ENCODE measurements around the gene OR5A2.
"Not testable (repeated sequence)": the region's sequence is repeated elsewhere in the genome, so short reads cannot be mapped to it uniquely, and the experiment has no call there.

Gene OR5A2

GRCh38 chr11:59417023-59417422, 9.2 kb downstream of the OR5A2 start:
- Mint-ChIP-seq H3K4me3 (no peak overlapping the region), H3K9me3 (no peaks in the 10 kb centered on the region), H3K4me1 (ENCODE audit: low read depth) (no peaks in the 10 kb centered on the region), H3K27ac (no peak overlapping the region), H3K36me3 (ENCODE audit: low read depth) (no peaks in the 10 kb centered on the region), H3K27me3 (ENCODE audit: low read depth) (peaks cover 15% of the 10 kb centered on the region)

GRCh38 chr11:59416613-59417012, 9.6 kb downstream of the OR5A2 start:
- Mint-ChIP-seq H3K9me3 (no peaks in the 10 kb centered on the region), H3K27me3 (ENCODE audit: low read depth) (peaks cover 15% of the 10 kb centered on the region), H3K4me1 (ENCODE audit: low read depth) (no peaks in the 10 kb centered on the region), H3K36me3 (ENCODE audit: low read depth) (no peaks in the 10 kb centered on the region), H3K4me3 (no peak overlapping the region), H3K27ac (no peak overlapping the region)

GRCh38 chr11:59415111-59415510, 11.1 kb downstream of the OR5A2 start:
- peaks cover 8% of the 10 kb centered on the region for H3K9me3 Mint-ChIP-seq
- no peaks in the 10 kb centered on the region for H3K36me3 Mint-ChIP-seq (ENCODE audit: low read depth)
- no peak overlapping the region for H3K27ac Mint-ChIP-seq
- H3K27me3 Mint-ChIP-seq (ENCODE audit: low read depth), result peaks cover 15% of the 10 kb centered on the region
- no peaks in the 10 kb centered on the region for H3K4me1 Mint-ChIP-seq (ENCODE audit: low read depth)
- H3K4me3 Mint-ChIP-seq, result no peak overlapping the region

DNA sequence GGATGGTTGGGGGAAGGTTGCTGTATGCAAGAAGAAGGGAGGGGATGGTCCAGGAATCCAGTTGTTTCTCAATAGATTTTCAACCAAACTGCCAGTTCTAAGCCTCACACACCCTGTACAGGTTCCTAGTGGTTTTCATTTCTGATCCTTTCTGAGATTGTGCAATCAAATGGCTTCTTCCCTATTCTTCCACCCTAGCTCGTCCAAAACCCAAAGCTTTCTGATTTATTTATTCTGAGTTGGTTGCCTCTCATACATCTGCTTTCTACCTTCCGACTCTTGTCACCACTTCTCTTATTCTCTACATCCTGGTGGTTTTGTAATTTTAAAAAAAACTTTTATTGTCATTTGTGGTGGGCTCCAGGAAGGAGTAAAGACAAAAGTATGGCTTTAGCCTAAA, 12.6 kb downstream of the OR5A2 start:
- Mint-ChIP-seq H3K27me3 (ENCODE audit: low read depth) (peaks cover 15% of the 10 kb centered on the region), H3K4me1 (ENCODE audit: low read depth) (no peaks in the 10 kb centered on the region), H3K36me3 (ENCODE audit: low read depth) (no peaks in the 10 kb centered on the region), H3K27ac (no peak overlapping the region), H3K9me3 (peaks cover 12% of the 10 kb centered on the region), H3K4me3 (no peak overlapping the region)

DNA sequence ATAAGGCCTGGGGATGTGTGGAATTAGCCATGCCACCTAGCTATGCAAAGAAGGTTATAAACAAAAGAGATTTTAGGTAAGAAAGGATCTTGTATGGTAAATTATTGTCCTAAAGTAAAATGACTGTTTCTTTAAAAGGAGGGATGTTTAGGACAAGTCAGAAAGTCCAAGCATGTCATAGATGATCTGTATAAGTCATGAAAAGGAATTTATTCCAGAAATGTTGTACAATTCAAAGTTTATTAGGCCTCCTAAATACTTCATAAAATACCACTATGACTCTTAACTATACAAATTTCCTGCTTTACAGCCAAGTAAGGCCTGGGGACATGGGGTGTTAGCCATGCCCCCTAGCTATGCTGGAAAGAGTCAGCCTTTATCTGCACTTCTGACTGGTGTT, 22.7 kb downstream of the OR5A2 start:
- Mint-ChIP-seq H3K27ac (no peak overlapping the region), H3K4me1 (ENCODE audit: low read depth) (no peaks in the 10 kb centered on the region), H3K4me3 (no peak overlapping the region), H3K27me3 (ENCODE audit: low read depth) (no peaks in the 10 kb centered on the region), H3K9me3 (peaks cover 22% of the 10 kb centered on the region), H3K36me3 (ENCODE audit: low read depth) (no peaks in the 10 kb centered on the region)

DNA sequence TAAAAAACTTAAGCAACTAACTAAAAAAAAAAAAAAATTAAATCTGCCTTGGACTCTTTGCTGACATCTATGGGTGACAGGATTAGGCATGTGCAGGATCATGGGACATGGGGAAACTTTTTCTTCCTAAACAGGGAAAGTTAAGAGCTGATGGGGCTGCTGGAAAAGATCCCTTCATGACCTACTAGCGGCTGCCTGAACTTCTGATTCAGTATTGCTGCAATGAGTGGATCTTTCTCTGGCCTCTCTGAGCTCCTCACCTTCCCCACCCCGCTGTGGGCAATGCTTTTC, 25.0 kb downstream of the OR5A2 start:
- H3K36me3 Mint-ChIP-seq (ENCODE audit: low read depth), result no peaks in the 10 kb centered on the region
- no peaks in the 10 kb centered on the region for H3K27me3 Mint-ChIP-seq (ENCODE audit: low read depth)
- H3K27ac Mint-ChIP-seq, result no peak overlapping the region
- peaks cover 22% of the 10 kb centered on the region for H3K9me3 Mint-ChIP-seq
- no peak overlapping the region for H3K4me3 Mint-ChIP-seq
- H3K4me1 Mint-ChIP-seq (ENCODE audit: low read depth), result no peaks in the 10 kb centered on the region

- Mint-ChIP-seq H3K4me3 (no peak overlapping the region), H3K4me1 (ENCODE audit: low read depth) (no peaks in the 10 kb centered on the region), H3K36me3 (ENCODE audit: low read depth) (no peaks in the 10 kb centered on the region), H3K27ac (no peak overlapping the region), H3K9me3 (peaks cover 17% of the 10 kb centered on the region), H3K27me3 (ENCODE audit: low read depth) (no peaks in the 10 kb centered on the region)
Measured at GRCh38 chr11:59400461-59401261, 25.6 kb downstream of the OR5A2 start.

GRCh38 chr11:59394186-59394585, 32.0 kb downstream of the OR5A2 start:
- peaks cover 2% of the 10 kb centered on the region for H3K9me3 Mint-ChIP-seq
- H3K27ac Mint-ChIP-seq, result no peak overlapping the region
- no peaks in the 10 kb centered on the region for H3K27me3 Mint-ChIP-seq (ENCODE audit: low read depth)
- no peak overlapping the region for H3K4me3 Mint-ChIP-seq
- H3K4me1 Mint-ChIP-seq (ENCODE audit: low read depth), result no peaks in the 10 kb centered on the region
- no peaks in the 10 kb centered on the region for H3K36me3 Mint-ChIP-seq (ENCODE audit: low read depth)

DNA sequence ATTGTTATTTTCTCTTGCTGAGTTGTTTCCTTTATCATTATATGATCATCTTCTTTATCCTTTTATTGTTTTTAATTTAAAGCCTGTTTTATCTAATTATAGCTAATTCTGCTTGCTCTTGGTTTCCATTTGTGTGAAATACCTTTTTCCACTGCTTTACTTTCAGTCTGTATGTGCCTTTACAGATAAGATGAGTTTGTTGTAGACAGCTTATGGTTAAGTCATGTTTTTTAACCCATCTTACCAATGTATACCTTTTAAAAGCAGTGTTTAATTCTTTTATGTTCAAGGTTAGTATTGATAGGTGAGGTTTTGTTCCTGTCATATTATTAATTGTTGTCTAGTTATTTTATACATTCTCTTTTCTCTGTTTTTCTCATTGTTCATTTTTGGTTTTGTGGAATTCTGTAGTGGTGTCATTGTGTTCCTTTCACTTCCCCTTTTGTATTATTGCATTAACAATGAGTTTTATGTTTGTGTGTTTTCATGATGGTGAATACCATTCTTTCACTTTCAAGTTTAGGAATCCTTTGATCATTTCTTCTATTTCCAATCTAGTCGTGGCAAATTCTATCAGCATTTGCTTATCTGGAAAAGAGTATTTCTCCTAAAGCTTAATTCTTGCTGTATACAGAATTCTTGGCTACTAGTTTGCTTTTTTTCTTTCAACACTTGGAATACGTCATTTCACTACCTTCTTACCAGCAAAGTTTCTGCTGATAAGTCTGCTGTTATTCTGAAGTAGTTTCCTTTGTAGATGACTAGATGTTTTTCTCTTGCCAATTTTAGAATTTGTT, 45.8 kb downstream of the OR5A2 start:
- Mint-ChIP-seq H3K36me3 (ENCODE audit: low read depth) (no peaks in the 10 kb centered on the region), H3K4me1 (ENCODE audit: low read depth) (no peaks in the 10 kb centered on the region), H3K9me3 (peaks cover 9% of the 10 kb centered on the region), H3K4me3 (no peak overlapping the region), H3K27ac (no peak overlapping the region), H3K27me3 (ENCODE audit: low read depth) (no peaks in the 10 kb centered on the region)

DNA sequence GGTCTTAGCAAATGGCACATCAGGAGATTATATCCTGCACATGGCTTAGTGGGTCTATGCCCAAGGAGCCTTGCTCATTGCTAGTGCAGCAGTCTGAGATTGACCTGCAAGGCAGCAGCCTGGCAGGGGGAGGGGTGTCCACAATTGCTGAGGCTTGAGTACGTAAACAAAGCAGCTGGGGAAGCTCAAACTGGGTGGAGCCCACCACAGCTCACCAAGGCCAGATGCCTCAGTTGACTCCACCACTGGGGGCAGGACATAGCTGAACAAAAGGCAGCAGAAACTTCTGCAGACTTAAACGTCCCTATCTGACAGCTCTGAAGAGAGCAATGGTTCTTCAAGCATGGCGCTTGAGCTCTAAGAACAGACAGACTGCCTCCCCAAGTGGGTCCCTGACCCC, 53.9 kb downstream of the OR5A2 start:
- H3K27me3 Mint-ChIP-seq (ENCODE audit: low read depth); H3K4me3 Mint-ChIP-seq; H3K36me3 Mint-ChIP-seq (ENCODE audit: low read depth); H3K27ac Mint-ChIP-seq; H3K9me3 Mint-ChIP-seq; H3K4me1 Mint-ChIP-seq (ENCODE audit: low read depth): not testable (repeated sequence)

DNA sequence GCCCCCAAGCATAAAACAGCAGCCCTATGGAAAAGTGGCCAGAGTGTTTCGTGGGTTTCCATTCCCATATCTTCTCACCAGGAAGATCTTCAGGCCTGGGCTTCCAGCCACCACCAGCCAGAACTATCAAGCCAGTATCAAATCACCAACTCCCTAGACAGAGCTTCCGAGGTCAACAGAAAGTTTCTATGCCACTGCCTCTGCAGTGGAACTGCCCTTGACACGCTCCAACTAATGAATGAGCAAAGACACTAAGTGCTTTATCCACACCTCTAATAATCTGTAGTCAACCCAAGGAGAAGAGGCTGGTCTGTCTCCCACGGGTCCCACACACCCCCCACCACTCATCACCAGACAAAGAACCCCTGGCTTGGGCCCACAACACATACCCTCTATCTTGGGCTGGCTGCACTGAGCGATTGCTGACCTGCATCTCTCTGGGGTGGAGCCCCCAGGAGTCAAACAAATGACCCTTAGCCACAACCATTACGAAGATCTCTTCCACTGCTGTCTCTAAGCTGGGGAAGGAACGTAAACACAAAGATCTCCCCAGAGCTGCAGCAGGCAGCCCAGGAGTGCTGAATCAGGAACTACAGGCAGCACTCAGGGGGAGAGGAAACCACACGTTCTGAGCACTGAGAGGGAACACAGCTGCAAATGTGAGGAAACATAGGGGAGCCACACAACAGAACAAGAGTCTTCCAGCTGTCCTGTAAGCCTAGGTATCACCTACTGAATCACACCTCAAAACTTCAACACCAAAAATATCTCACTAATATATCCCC, 57.8 kb downstream of the OR5A2 start:
- Mint-ChIP-seq H3K4me1 (ENCODE audit: low read depth) (no peaks in the 10 kb centered on the region), H3K36me3 (ENCODE audit: low read depth) (no peaks in the 10 kb centered on the region), H3K27ac (no peak overlapping the region), H3K27me3 (ENCODE audit: low read depth) (peaks cover 5% of the 10 kb centered on the region), H3K4me3 (no peak overlapping the region), H3K9me3 (peaks cover 8% of the 10 kb centered on the region)

Measured in T-helper 1 cell treated with Interleukin-12 subunit alpha and Interleukin-12 subunit beta and Interleukin-4 antibody, amounts not matched to agents 30 μg/mL and 1 μg/mL, for 36 hours (primary cell).